HepG2 (cell line): ENCODE measurements around the gene HLA-DRB5. TPM values are rescaled to one million over a fixed set of nuclear protein-coding genes. Genes with fewer than 3 reads are reported as not detected.

Experiments used
- ATAC-seq: fragments of 200-7000 bp; cut with Tn5 transposase; 3 replicates; pipeline ENCODE4 v1.9.1; 2020; ENCODE audit warnings: mild to moderate bottlenecking, moderate library complexity
- BruUV-seq: library from RNA; stranded (reverse); fragments of 400-500 nt; replicated peaks from 2 replicates; lab custom pipeline; 2021; lab: Mats Ljungman, UMichigan
- CTCF ChIA-PET: fragments of 300-600 bp; formaldehyde crosslinking; extraction: SDS; loops from one replicate; lab custom pipeline; 2021; ENCODE audit warnings: low total read pairs, inconsistent platforms, low intra/inter-chr PET ratio; lab: Yijun Ruan, JAX
- POLR2A ChIA-PET: fragments of 350-600 bp; sonication (Branson Sonifier 250); formaldehyde crosslinking; loops from one replicate; lab custom pipeline; 2020; ENCODE audit warnings: antibody characterized with exemption, inconsistent platforms; lab: Yijun Ruan, JAX
- DNase-seq: peaks from one replicate; pipeline ENCODE4 v3.0.0-alpha.2; 2015; ENCODE audit warnings: low spot score
- FAIRE-seq: peaks from 3 replicates; lab custom pipeline; 2011; peaks lifted over from hg19 to GRCh38; lab: Jason Lieb, UNC
- H2AFZ ChIP-seq: one replicate; pipeline ENCODE4 v1.6.1; 2011; ENCODE audit warnings: low read length, inconsistent platforms
- H3K27ac ChIP-seq: fragments of 300-600 bp; 3 replicates; pipeline ENCODE4 v1.8.0; 2011; ENCODE audit warnings: mixed run types, mild to moderate bottlenecking, mixed read lengths, low read length, inconsistent platforms; ENCODE audit not compliant: insufficient read depth; ENCODE audit errors: extremely low read length
- H3K27me3 ChIP-seq, 2 experiments: fragments of 200-600 bp in 1 of 2; 2 replicates in 1 of 2; 3 replicates in 1 of 2; pipeline versions ENCODE4 v1.6.0 to v1.8.0; 2011; ENCODE audit warnings: low read length in 2 of 2, mild to moderate bottlenecking in 2 of 2, moderate library complexity in 2 of 2, inconsistent platforms in 1 of 2; ENCODE audit not compliant: insufficient read depth in 2 of 2, control insufficient read depth in 1 of 2
- H3K36me3 ChIP-seq, 2 experiments: fragments of 200-600 bp in 1 of 2; replicated peaks in 1 of 2; 2 replicates in 1 of 2; 3 replicates in 1 of 2; pipeline versions ENCODE4 v1.5.1 to v1.8.0; 2011; ENCODE audit warnings: low read length in 2 of 2, inconsistent platforms in 1 of 2; ENCODE audit not compliant: insufficient read depth in 2 of 2, control insufficient read depth in 1 of 2
- H3K4me1 ChIP-seq: 2 replicates; pipeline ENCODE4 v1.5.1; 2012; ENCODE audit warnings: low read length, inconsistent platforms; ENCODE audit not compliant: insufficient read depth
- H3K4me2 ChIP-seq: 2 replicates; pipeline ENCODE4 v1.6.0; 2011; ENCODE audit warnings: low read depth, low read length, inconsistent platforms
- H3K4me3 ChIP-seq, 3 experiments: fragments of 200-600 bp in 1 of 3; sonication (generic), shearing (Covaris generic) in 1 of 3; replicated peaks in 1 of 3; 2 replicates each; pipeline ENCODE4 v1.5.1; 2011 to 2016; ENCODE audit warnings: low read length in 3 of 3, inconsistent platforms in 2 of 3, low read depth in 2 of 3, mild to moderate bottlenecking in 2 of 3, control low read depth in 1 of 3, mixed read lengths in 1 of 3; ENCODE audit not compliant: insufficient read depth in 1 of 3
- H3K79me2 ChIP-seq: one replicate; pipeline ENCODE4 v1.6.1; 2011; ENCODE audit warnings: low read length, inconsistent platforms; ENCODE audit not compliant: insufficient read depth
- H3K9ac ChIP-seq: 2 replicates; pipeline ENCODE4 v1.6.0; 2011; ENCODE audit warnings: mild to moderate bottlenecking, low read depth, low read length, inconsistent platforms; ENCODE audit not compliant: insufficient read depth
- H3K9me3 ChIP-seq: 2 replicates; pipeline ENCODE4 v1.5.1; 2012; ENCODE audit warnings: mild to moderate bottlenecking, low read length
- H4K20me1 ChIP-seq: 2 replicates; pipeline ENCODE4 v1.6.0; 2011; ENCODE audit warnings: inconsistent platforms, mild to moderate bottlenecking, low read length, moderate library complexity; ENCODE audit not compliant: insufficient read depth
- BCLAF1 ChIP-seq: fragments of 450-650 bp; IDR thresholded peaks from 2 replicates; pipeline ENCODE4 v1.6.1; 2017; ENCODE audit warnings: mild to moderate bottlenecking
- CCDC6 ChIP-seq: sonication (generic); formaldehyde crosslinking; IDR thresholded peaks from 2 replicates; pipeline ENCODE4 v1.8.1; 2022; ENCODE audit warnings: mild to moderate bottlenecking, missing genetic modification reagents, moderate library complexity
- CERS6 ChIP-seq: sonication (generic); formaldehyde crosslinking; IDR thresholded peaks from 2 replicates; pipeline ENCODE4 v1.5.0; 2020; ENCODE audit warnings: missing genetic modification reagents
- HIC2 ChIP-seq: sonication (generic); formaldehyde crosslinking; IDR thresholded peaks from 2 replicates; pipeline ENCODE4 v1.9.0; 2022; ENCODE audit warnings: low read depth, missing genetic modification reagents
- RBAK ChIP-seq: sonication (generic); formaldehyde crosslinking; IDR thresholded peaks from 2 replicates; pipeline ENCODE4 v1.5.1; 2020; ENCODE audit warnings: mild to moderate bottlenecking, missing genetic modification reagents
- ZKSCAN5 ChIP-seq: sonication (generic); formaldehyde crosslinking; IDR thresholded peaks from 2 replicates; pipeline ENCODE4 v1.5.1; 2020; ENCODE audit warnings: mild to moderate bottlenecking, missing genetic modification reagents
- ZNF136 ChIP-seq: sonication (generic); formaldehyde crosslinking; IDR thresholded peaks from 2 replicates; pipeline ENCODE4 v1.8.1; 2022; ENCODE audit warnings: low read depth, mild to moderate bottlenecking, moderate library complexity, missing genetic modification reagents
- ZNF547 ChIP-seq: sonication (generic); formaldehyde crosslinking; IDR thresholded peaks from 2 replicates; pipeline ENCODE4 v1.5.1; 2020; ENCODE audit warnings: mild to moderate bottlenecking, missing genetic modification reagents
- ZNF557 ChIP-seq: sonication (generic); formaldehyde crosslinking; IDR thresholded peaks from 2 replicates; pipeline ENCODE4 v1.4.0; 2020; ENCODE audit warnings: missing genetic modification reagents
- ZNF567 ChIP-seq: sonication (generic); formaldehyde crosslinking; IDR thresholded peaks from 2 replicates; pipeline ENCODE4 v1.8.1; 2023; ENCODE audit warnings: mild to moderate bottlenecking, missing genetic modification reagents, borderline replicate concordance
- ZNF607 ChIP-seq: sonication (generic); formaldehyde crosslinking; IDR thresholded peaks from 2 replicates; pipeline ENCODE4 v1.5.1; 2020; ENCODE audit warnings: missing genetic modification reagents, mild to moderate bottlenecking, borderline replicate concordance
- ZNF792 ChIP-seq: IDR thresholded peaks from 2 replicates; pipeline ENCODE4 v1.6.1; 2016
- WGBS: methylation state at CpG from one replicate; pipeline ENCODE4 v1.1.6; 2017; ENCODE audit warnings: low lambda C conversion rate; 5-methylcytosine and 5-hydroxymethylcytosine counted together
- in situ Hi-C: cut with HindIII; loops from 2 replicates; pipeline ENCODE4 v1.10.0; 2017; ENCODE audit warnings: low pct_unique_long_range_greater_than_20kb; ENCODE audit not compliant: extremely low pct_ligation_motif_present
- intact Hi-C: fragments of 100-400 bp; cut with micrococcal nuclease; formaldehyde crosslinking; loops from one replicate; pipeline ENCODE4 v1.10.0; 2022; ENCODE audit not compliant: unreplicated experiment
- polyA plus RNA-seq, 8 experiments: library from polyadenylated mRNA; depleted of rRNA in 3 of 8; stranded (reverse) in 7 of 8; unstranded in 1 of 8; fragments of >200 nt; fragmentation: Illumina TruSeq in 4 of 8; extraction: Trizol in 4 of 8; gene quantifications; 2 replicates each; pipeline versions ENCODE4 v1.2.1 to v1.2.3, GENCODE V29; 2011 to 2016; ENCODE audit warnings: low read depth in 4 of 8, missing spikeins in 1 of 8, mixed read lengths in 1 of 8; ENCODE audit not compliant: insufficient read depth in 1 of 8
- total RNA-seq, 5 experiments: library from RNA; depleted of rRNA; stranded (reverse); fragments of >200 nt; fragmentation: Illumina TruSeq; extraction: Trizol; gene quantifications; 2 replicates each; pipeline ENCODE4 v1.2.3, GENCODE V29; 2016; ENCODE audit warnings: low read depth in 1 of 5
- TF ChIP-seq, protein P1 (sequence below): sonication (generic); formaldehyde crosslinking; IDR thresholded peaks from 2 replicates; pipeline ENCODE4 v1.5.1; 2020; ENCODE audit warnings: mild to moderate bottlenecking, missing genetic modification reagents, moderate library complexity
- TF ChIP-seq, protein P2 (sequence below): sonication (generic); formaldehyde crosslinking; IDR thresholded peaks from 2 replicates; pipeline ENCODE4 v1.8.1; 2023; ENCODE audit warnings: mild to moderate bottlenecking, missing genetic modification reagents

Gene HLA-DRB5
- total and polyA plus RNA-seq, 2 of the 13 experiments (the other 11 are each of a cell fraction or from before 2014, with no cell fraction given) = not detected

DNA sequence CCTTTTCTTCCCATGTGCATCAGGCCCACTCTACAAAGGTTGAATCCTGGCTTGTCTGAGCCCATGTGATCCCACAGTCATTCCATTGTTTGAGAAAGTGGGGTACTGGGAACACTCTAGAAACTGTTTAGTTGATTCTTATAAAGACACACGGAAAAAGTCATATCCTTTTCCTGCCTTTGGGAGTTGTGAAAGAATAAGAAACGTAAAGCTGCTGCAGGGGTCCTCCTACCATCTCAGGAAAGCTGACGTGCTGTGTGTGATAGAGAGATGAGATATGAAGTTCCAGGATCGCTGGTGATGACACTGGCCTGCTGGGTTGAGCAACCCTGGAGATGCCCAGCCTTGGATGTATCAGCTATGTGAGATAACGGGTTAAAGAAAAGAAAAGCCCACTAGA lies 21.3 kb upstream of the HLA-DRB5 start:
- Histone ChIP-seq H3K9ac (no peak overlapping the region), H3K27ac (no peak overlapping the region), H3K9me3 (no peaks in the 10 kb centered on the region), H4K20me1 (no peaks in the 10 kb centered on the region), H2AFZ (no peak overlapping the region), H3K4me2 (no peak overlapping the region), H3K4me3 (no peak overlapping the region), H3K36me3 (no peaks in the 10 kb centered on the region), H3K27me3 (peaks cover 0 to 6% of the 10 kb centered on the region in 2 experiments; a peak in 1 of 5 replicates), H3K4me1 (no peaks in the 10 kb centered on the region), H3K79me2 (no peaks in the 10 kb centered on the region)
- DNase-seq (no peak), ATAC-seq (no peak), FAIRE-seq (no peak)
- in situ Hi-C loops = no loop called here
- WGBS = 1% methylated on average over 5 of the region's 5 CpGs
- TF ChIP-seq BCLAF1 (no peak), ZNF567 (CRISPR knock-in tag) (no peak), HIC2 (CRISPR knock-in tag) (no peak), ZNF607 (CRISPR knock-in tag) (no peak), CERS6 (CRISPR knock-in tag) (no peak), ZNF136 (CRISPR knock-in tag) (no peak), CCDC6 (CRISPR knock-in tag) (no peak), RBAK (CRISPR knock-in tag) (no peak), ZNF792 (no peak), ZNF547 (no peak), ZNF557 (CRISPR knock-in tag) (no peak), ZKSCAN5 (no peak)
- TF ChIP-seq, protein P1, sequence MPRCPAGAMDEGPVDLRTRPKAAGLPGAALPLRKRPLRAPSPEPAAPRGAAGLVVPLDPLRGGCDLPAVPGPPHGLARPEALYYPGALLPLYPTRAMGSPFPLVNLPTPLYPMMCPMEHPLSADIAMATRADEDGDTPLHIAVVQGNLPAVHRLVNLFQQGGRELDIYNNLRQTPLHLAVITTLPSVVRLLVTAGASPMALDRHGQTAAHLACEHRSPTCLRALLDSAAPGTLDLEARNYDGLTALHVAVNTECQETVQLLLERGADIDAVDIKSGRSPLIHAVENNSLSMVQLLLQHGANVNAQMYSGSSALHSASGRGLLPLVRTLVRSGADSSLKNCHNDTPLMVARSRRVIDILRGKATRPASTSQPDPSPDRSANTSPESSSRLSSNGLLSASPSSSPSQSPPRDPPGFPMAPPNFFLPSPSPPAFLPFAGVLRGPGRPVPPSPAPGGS (CRISPR knock-in tag) = no peak
- TF ChIP-seq, protein P2, sequence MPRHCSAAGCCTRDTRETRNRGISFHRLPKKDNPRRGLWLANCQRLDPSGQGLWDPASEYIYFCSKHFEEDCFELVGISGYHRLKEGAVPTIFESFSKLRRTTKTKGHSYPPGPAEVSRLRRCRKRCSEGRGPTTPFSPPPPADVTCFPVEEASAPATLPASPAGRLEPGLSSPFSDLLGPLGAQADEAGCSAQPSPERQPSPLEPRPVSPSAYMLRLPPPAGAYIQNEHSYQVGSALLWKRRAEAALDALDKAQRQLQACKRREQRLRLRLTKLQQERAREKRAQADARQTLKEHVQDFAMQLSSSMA (CRISPR knock-in tag) = no peak
- BruUV-seq = no TSS peak
- ChIA-PET POLR2A (no interaction called here), CTCF (no interaction called here)
- intact Hi-C loops = no loop called here
